Measurements from ENCODE around the gene TBCCD1.

TBCCD1 gene

DNA sequence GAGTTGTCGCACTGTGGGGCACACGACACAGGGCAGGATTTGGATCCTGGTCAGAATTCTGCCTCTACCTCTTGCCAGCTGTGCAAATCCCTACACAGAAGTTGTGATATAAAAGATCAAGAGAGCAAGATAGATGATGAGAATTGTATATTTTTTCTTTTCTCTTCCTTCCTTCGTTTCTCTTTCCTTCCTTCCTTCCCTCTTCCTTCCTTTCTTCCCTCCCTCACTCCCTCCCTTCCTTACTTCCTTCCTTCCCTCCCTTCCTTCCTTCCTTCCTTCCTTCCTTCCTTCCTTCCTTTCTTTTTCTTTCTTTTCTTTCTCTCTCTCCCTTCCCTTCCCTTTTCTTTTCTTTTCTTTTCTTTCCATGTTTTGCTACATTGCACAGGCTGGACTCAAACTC, 33.8 kb upstream of the TBCCD1 start:
- ATAC-seq (replicated peaks) (no peak), DNase-seq (no peak)
- no peaks in the 10 kb centered on the region for H3K36me3 Mint-ChIP-seq
- no peak overlapping the region for H3K27ac Mint-ChIP-seq
- peaks cover 15 to 23% of the 10 kb centered on the region in 2 donors for H3K27me3 Mint-ChIP-seq
- H3K4me3 Mint-ChIP-seq = no peak overlapping the region
- no peaks in the 10 kb centered on the region for H3K4me1 Mint-ChIP-seq
- no peaks in the 10 kb centered on the region for H3K9me3 Mint-ChIP-seq

- H3K4me1 Mint-ChIP-seq = no peaks in the 10 kb centered on the region
Observed at GRCh38 chr3:186599785-186600166, 32.6 kb upstream of the TBCCD1 start.

DNA sequence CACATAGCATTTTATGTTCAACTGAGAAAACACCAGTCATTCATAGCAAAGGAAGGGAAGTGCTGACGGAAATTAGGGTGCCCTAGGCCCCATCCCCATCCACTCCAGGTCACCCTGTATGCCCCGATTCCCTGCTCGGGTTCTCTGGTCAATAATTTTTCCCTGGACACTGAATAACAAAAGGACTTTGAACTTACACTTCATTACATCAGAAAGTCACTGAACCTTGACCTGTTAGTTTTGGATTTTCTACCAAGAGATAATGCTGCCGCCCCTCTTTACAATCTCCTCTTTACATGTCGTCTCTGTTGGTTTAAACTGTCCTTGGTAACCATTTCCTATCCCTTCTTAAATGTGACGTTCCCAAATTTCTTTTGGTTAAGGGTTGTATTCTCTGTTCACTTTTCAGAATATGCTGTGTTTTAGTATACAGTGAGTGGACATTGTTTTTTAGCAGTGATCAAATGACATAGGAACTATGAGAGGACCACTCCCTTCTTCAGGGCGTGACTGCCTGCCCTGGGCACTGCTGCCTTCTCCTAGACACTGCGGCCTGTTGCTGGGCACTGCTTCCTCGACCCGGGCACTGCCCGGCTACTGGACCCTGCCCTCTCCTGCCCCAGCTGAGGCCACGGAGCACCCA, 32.1 kb upstream of the TBCCD1 start:
- DNase-seq = no peak
- Mint-ChIP-seq H3K4me1 (no peaks in the 10 kb centered on the region), H3K27ac (no peak overlapping the region), H3K27me3 (peaks cover 12 to 15% of the 10 kb centered on the region in 2 donors), H3K9me3 (no peaks in the 10 kb centered on the region), H3K4me3 (no peak overlapping the region), H3K36me3 (no peaks in the 10 kb centered on the region)
- no peak for ATAC-seq (replicated peaks)

More at GRCh38 chr3:186599785-186600166, 32.6 kb upstream of the TBCCD1 start:
- ATAC-seq (replicated peaks) (no peak), DNase-seq (no peak)
- H3K27ac Mint-ChIP-seq = no peak overlapping the region
- peaks cover 14 to 20% of the 10 kb centered on the region in 2 donors for H3K27me3 Mint-ChIP-seq
- no peaks in the 10 kb centered on the region for H3K36me3 Mint-ChIP-seq
- H3K9me3 Mint-ChIP-seq = no peaks in the 10 kb centered on the region
- no peak overlapping the region for H3K4me3 Mint-ChIP-seq

DNA sequence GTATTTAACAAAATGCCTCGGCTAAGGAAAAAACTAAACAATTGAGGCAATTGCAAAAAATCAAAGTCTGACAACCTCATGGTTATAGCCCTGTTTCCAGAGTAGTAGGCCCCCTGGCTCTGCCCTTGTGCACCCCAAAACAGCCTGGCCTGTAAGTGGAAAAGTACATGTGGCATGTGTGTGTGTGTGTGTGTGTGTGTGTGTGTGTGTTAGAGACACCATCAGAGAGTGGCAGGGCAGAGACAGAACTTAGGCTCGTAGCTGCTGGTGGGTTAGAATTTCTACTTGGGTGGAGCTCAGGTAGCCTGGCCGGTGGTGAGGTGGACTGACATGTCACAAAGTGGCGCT, 31.6 kb upstream of the TBCCD1 start:
- ATAC-seq (replicated peaks) (no peak), DNase-seq (no peak)
- Mint-ChIP-seq H3K36me3 (no peaks in the 10 kb centered on the region), H3K9me3 (no peaks in the 10 kb centered on the region), H3K27me3 (peaks cover 8 to 11% of the 10 kb centered on the region in 2 donors), H3K4me3 (no peak overlapping the region), H3K4me1 (no peaks in the 10 kb centered on the region), H3K27ac (no peak overlapping the region)

- no peak for ATAC-seq (replicated peaks)
- Mint-ChIP-seq H3K4me1 (no peaks in the 10 kb centered on the region), H3K27me3 (peaks cover 8 to 11% of the 10 kb centered on the region in 2 donors), H3K9me3 (no peaks in the 10 kb centered on the region), H3K36me3 (no peaks in the 10 kb centered on the region), H3K4me3 (no peak overlapping the region), H3K27ac (no peak overlapping the region)
- no peak for DNase-seq
Observed at GRCh38 chr3:186598108-186598784, 31.1 kb upstream of the TBCCD1 start.

GRCh38 chr3:186596568-186597287, 29.6 kb upstream of the TBCCD1 start:
- no peak overlapping the region for H3K4me3 Mint-ChIP-seq
- ATAC-seq (replicated peaks) = no peak
- no peaks in the 10 kb centered on the region for H3K9me3 Mint-ChIP-seq

DNA sequence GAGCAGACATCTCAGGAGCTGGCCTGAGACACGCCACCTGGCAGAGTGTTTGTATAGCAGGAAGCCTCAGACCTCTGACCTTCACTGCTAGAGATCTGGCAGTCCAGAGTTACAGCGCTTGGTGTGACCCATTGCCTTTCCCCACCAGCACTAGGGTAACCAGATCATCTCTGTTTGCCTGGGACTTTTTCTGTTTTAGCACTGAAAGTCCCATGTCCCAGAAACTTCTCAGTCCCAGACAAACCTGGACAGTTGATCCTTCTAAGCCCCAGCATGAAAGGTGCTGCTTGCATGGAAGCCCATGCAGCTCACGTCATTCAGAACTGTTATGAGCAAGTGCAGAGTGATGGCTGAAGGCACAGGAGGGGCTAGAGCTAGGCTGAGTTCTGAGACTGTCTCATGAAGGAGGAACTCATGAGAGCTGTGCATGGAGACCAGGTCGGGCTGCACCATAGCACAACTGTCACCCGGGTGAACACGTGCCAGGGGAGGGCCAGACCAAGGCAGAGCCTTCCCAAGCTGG, 27.5 kb upstream of the TBCCD1 start:
- no peaks in the 10 kb centered on the region for H3K36me3 Mint-ChIP-seq
- no peak overlapping the region for H3K4me3 Mint-ChIP-seq
- H3K4me1 Mint-ChIP-seq = no peaks in the 10 kb centered on the region
- DNase-seq = no peak
- H3K27me3 Mint-ChIP-seq = peaks cover 8 to 11% of the 10 kb centered on the region in 2 donors
- H3K9me3 Mint-ChIP-seq = no peaks in the 10 kb centered on the region
- no peak overlapping the region for H3K27ac Mint-ChIP-seq
- no peak for ATAC-seq (replicated peaks)

More at GRCh38 chr3:186596568-186597287, 29.6 kb upstream of the TBCCD1 start:
- H3K4me1 Mint-ChIP-seq = no peaks in the 10 kb centered on the region
- DNase-seq = no peak
- no peaks in the 10 kb centered on the region for H3K36me3 Mint-ChIP-seq
- no peak overlapping the region for H3K27ac Mint-ChIP-seq
- H3K27me3 Mint-ChIP-seq = peaks cover 8 to 11% of the 10 kb centered on the region in 2 donors

- Mint-ChIP-seq H3K9me3 (no peaks in the 10 kb centered on the region), H3K36me3 (no peaks in the 10 kb centered on the region), H3K4me1 (no peaks in the 10 kb centered on the region), H3K4me3 (no peak overlapping the region), H3K27ac (no peak overlapping the region), H3K27me3 (peaks cover 8 to 11% of the 10 kb centered on the region in 2 donors)
- no peak for DNase-seq
- ATAC-seq (replicated peaks) = no peak
Observed at GRCh38 chr3:186593862-186594261, 26.7 kb upstream of the TBCCD1 start.

GRCh38 chr3:186592682-186593081, 25.5 kb upstream of the TBCCD1 start:
- Mint-ChIP-seq H3K4me1 (no peaks in the 10 kb centered on the region), H3K36me3 (no peaks in the 10 kb centered on the region), H3K4me3 (no peak overlapping the region), H3K9me3 (no peaks in the 10 kb centered on the region), H3K27ac (no peak overlapping the region), H3K27me3 (peaks cover 5 to 8% of the 10 kb centered on the region in 2 donors)
- DNase-seq = no peak
- ATAC-seq (replicated peaks) = no peak

GRCh38 chr3:186590580-186591295, 23.6 kb upstream of the TBCCD1 start:
- no peak overlapping the region for H3K4me3 Mint-ChIP-seq
- no peaks in the 10 kb centered on the region for H3K27me3 Mint-ChIP-seq
- DNase-seq (no peak), ATAC-seq (replicated peaks) (no peak)
- no peaks in the 10 kb centered on the region for H3K4me1 Mint-ChIP-seq
- no peak overlapping the region for H3K27ac Mint-ChIP-seq
- peaks cover 7 to 9% of the 10 kb centered on the region in 2 donors for H3K36me3 Mint-ChIP-seq
- H3K9me3 Mint-ChIP-seq = no peaks in the 10 kb centered on the region

GRCh38 chr3:186589856-186590579, 22.9 kb upstream of the TBCCD1 start:
- Mint-ChIP-seq H3K9me3 (no peaks in the 10 kb centered on the region), H3K4me3 (no peak overlapping the region), H3K4me1 (no peaks in the 10 kb centered on the region), H3K27ac (no peak overlapping the region), H3K36me3 (peaks cover 10 to 11% of the 10 kb centered on the region in 2 donors), H3K27me3 (no peaks in the 10 kb centered on the region)
- no peak for DNase-seq
- no peak for ATAC-seq (replicated peaks)

- Mint-ChIP-seq H3K4me1 (no peaks in the 10 kb centered on the region), H3K4me3 (no peak overlapping the region), H3K27me3 (no peaks in the 10 kb centered on the region), H3K36me3 (peaks cover 16 to 19% of the 10 kb centered on the region in 2 donors), H3K27ac (no peak overlapping the region), H3K9me3 (no peaks in the 10 kb centered on the region)
- DNase-seq (no peak), ATAC-seq (replicated peaks) (no peak)
Observed at GRCh38 chr3:186589121-186589520, 22.0 kb upstream of the TBCCD1 start.

GRCh38 chr3:186588632-186589031, 21.5 kb upstream of the TBCCD1 start:
- Mint-ChIP-seq H3K9me3 (no peaks in the 10 kb centered on the region), H3K4me3 (no peak overlapping the region), H3K27me3 (no peaks in the 10 kb centered on the region), H3K4me1 (no peaks in the 10 kb centered on the region), H3K36me3 (peaks cover 18 to 22% of the 10 kb centered on the region in 2 donors), H3K27ac (no peak overlapping the region)
- ATAC-seq (replicated peaks) (no peak), DNase-seq (no peak)

GRCh38 chr3:186587183-186587582, 20.0 kb upstream of the TBCCD1 start:
- no peaks in the 10 kb centered on the region for H3K4me1 Mint-ChIP-seq
- H3K4me3 Mint-ChIP-seq = no peak overlapping the region
- H3K9me3 Mint-ChIP-seq = no peaks in the 10 kb centered on the region
- no peak for ATAC-seq (replicated peaks)
- peaks cover 21 to 31% of the 10 kb centered on the region in 2 donors for H3K36me3 Mint-ChIP-seq
- no peaks in the 10 kb centered on the region for H3K27me3 Mint-ChIP-seq
- no peak overlapping the region for H3K27ac Mint-ChIP-seq
- DNase-seq = no peak
